GM18502 (cell line): ENCODE data around the gene TBCK.

Experiments
- ATAC-seq: cut with Tn5 transposase; IDR thresholded peaks from one replicate; pipeline ENCODE4 v1.9.1; 2021; ENCODE audit warnings: mild to moderate bottlenecking; ENCODE audit not compliant: unreplicated experiment, poor library complexity

Gene TBCK

DNA sequence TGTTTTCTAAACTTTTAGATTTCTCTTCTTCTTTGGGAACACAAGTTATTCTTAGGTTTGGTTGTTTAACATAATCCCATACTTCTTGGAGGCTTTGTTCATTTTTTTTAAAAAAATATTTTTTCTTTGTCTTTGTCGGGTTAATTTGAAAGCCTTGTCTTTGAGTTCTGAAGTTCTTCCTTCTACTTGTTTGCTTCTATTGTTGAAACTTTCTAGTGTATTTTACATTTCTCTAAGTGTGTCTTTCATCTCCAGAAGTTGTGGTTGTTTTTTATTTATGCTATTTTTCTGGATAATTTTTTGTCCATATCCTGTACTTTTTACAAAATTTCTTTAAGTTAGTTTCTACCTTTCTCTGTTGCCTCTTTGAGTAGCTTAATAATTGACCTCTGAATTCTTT lies 304.6 kb downstream of the TBCK start:
- ATAC-seq: no peak

DNA sequence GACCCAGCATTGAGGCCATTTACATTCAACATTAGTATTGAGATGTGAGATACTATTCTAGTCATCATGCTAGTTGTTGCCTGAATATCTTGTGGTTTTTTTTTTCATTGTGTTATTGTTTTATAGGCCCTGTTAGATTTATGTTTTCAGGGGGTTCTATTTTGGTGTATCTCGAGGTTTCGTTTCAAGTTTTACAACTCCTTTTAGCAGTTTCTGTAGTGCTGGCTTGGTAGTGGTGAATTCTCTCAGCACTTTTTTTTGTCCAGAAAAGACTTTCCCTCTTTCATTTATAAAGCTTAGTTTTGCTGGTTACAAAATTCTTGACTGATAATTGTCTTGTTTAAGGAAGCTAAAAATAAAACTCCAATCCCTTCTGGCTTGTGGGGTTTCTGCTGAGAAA lies 305.2 kb downstream of the TBCK start:
- ATAC-seq: no peak

DNA sequence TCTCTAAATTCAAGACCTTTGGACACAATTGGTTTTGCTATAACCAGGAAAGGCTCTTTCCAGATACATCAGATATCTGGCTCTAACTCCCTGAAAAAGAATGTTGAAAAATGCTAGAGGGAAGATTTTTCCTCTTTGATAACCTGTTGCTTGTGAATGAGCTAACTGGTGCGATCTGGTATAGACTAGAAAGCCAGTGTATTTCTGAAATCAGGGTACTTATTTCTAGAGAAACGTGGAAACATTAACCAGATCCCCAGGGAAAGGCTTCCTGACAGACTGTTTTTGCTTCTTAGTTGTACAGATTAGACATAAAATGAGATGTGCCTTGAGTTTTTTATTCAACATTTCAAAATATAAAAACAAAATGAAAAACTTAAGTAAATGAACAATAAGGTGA lies 313.0 kb downstream of the TBCK start:
- ATAC-seq: no peak

- no peak for ATAC-seq
Measured at GRCh38 chr4:105998171-105999063, 317.6 kb downstream of the TBCK start.

DNA sequence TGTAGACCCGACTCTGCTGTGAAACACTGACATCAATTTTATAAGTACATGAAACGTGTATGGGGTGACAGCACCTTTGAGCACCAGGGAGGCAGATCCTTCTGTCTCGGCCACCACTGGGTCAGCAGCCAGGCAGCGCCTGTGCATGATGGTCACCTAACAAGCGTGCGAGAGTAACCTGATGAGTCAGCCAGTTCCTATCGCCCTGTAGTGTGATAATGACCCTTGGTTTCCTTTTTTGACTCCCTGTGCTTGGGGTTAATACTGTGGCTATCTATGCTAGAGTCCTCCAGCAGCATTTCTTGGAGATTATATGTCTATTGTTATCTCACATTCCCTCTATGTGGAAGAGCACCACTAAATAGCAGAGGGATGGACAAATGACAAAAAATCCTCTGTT lies 319.2 kb downstream of the TBCK start:
- no peak for ATAC-seq

DNA sequence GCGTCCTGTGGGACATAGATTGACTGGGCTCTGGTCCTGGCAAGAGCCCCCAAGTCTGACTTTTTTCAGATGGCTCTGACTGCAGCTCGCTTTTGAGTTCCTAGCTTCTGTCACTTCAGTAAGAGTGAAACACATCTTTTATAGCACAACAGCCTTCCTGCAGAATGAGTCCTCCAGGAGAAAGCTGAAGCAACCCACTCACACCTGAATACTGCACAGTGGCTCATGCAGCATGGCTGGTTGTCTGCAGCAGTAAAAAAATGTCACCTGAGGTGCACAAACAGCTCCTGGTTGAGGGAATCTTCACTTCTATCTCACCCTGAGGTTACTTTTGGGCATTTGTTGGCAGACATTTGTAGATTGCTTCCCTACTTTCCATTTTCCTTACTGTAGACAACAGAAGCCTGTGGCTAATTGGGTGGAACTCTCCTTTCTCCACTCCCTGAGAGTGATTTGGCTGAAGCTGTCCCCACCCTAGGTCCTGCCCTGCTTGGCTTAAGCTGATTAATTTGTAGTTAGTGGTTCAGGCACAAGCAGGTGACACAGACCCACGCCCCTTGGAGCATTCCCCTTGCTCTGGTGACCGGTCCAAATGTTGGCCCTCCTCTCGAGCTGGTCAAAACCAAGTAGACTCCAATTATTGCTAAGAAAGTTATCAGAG lies 321.0 kb downstream of the TBCK start:
- ATAC-seq: no peak

GRCh38 chr4:105994061-105994460 lies 321.9 kb downstream of the TBCK start:
- no peak for ATAC-seq

DNA sequence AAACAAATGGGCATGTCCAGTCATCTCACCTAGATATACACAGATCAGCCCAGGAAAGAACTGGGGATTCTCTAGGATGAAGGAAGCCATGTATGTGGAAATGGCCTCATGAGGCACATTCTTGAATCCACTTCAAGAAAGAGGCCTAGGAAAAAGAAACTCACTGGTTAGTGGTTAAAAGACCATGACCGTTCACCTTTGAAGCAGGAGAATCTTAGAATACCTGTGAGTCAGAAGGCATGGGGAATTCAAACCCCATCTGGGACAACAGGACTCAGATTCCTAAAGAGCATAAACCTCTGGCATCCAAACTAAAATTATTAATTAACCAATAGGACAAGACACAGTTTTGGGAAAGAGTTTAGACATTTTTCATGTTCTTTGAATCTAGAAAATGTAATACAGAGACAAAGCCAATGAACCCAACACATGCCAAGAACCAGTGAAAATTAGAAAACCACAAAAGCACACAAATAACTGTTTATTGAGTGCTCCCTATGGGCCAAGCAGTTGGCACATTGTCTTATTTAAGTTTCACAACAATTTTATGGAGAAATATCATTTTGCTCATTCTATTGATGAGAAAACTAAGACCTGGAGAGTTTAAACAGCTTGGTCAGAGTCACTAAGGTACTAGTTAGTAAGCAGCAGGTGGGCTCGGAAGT lies 323.2 kb downstream of the TBCK start:
- no peak for ATAC-seq

DNA sequence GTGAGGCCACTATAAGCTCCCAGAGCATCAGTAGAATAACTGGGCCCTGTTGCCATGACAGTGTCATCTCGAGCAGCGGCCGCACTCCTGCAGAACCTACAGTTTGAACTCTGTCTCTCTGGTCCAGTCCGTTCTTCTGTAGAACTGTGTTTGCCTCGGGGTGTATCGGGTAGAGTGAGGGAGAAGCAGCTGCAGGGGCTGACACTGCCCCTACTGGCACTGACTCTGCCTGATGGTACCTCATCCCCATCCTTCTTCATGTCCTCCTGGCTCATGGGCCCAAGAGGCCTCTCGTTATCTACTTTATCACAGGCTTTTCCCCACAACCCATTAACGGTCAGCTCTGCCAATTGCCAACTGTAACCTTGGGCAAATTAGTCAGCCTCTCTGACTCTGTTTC lies 324.3 kb downstream of the TBCK start:
- ATAC-seq: no peak
